ENCODE measurements around the gene SLC6A18.
"Not testable (repeated sequence)": the region's sequence is repeated elsewhere in the genome, so short reads cannot be mapped to it uniquely, and the experiment has no call there.

The SLC6A18 gene

DNA sequence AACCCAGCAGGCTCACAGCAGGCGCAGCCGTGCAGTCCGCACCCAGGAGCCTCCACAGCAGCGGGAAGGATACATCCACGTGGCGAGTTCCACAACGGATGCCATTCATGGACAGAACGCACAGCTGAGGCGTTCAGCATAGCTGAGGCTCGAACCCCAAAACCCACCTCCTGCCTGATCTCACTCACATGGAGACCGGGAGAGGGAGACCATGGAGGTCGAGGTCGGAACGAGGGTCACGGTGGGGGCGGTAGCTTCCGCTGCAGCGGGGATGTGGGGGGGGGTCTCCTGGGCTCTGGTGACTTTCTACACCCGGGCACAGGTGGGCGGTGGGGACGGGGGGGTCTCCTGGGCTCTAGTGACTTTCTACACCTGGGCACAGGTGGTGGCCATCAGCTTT lies 52.1 kb downstream of the SLC6A18 start:
- FAIRE-seq (no peak), DNase-seq (ENCODE audit: insufficient read length, low spot score) (no peak)
- TF ChIP-seq POLR2A (IDR thresholded peaks at IDR 0.05; ENCODE audit: low read depth, low read length) = no peak

DNA sequence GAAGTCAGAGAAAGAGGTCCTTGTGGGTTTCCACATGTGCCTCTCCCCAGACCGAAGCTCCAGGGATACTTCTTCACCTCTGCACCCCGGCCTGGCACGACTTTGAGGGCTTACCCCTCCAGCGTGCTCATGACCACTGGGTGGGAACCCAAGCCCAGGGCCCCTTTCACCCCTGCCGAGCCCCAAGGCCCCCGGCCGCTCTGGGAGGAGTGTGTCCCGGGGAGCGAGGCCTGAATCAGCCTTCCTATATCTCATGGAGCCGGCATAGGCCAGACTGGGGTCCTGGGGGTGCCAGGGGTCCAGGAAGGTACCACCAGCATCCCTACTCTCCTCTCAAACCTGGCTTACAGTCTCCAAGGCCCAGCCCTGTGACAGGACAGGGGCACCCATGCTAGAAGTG lies 52.6 kb downstream of the SLC6A18 start:
- DNase-seq (ENCODE audit: insufficient read length, low spot score) = no peak
- no peak for TF ChIP-seq POLR2A (IDR thresholded peaks at IDR 0.05; ENCODE audit: low read depth, low read length)
- no peak for FAIRE-seq

DNA sequence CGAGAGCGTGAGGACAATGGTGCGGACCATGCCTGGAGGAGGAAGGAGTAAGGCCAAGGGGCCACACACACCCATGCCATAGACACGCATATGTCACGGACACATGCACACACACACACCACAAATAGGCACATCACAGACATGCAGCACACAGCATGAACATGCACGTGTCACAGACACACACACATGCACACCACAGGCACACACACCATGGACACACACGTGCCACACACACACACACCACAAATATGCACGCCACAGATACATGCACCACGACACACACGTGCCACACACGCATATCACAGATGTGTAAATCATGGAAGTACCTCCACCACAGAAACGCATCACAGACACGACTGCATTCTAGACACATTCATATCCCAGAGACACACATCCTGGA lies 53.0 kb downstream of the SLC6A18 start:
- no peak for FAIRE-seq

DNA sequence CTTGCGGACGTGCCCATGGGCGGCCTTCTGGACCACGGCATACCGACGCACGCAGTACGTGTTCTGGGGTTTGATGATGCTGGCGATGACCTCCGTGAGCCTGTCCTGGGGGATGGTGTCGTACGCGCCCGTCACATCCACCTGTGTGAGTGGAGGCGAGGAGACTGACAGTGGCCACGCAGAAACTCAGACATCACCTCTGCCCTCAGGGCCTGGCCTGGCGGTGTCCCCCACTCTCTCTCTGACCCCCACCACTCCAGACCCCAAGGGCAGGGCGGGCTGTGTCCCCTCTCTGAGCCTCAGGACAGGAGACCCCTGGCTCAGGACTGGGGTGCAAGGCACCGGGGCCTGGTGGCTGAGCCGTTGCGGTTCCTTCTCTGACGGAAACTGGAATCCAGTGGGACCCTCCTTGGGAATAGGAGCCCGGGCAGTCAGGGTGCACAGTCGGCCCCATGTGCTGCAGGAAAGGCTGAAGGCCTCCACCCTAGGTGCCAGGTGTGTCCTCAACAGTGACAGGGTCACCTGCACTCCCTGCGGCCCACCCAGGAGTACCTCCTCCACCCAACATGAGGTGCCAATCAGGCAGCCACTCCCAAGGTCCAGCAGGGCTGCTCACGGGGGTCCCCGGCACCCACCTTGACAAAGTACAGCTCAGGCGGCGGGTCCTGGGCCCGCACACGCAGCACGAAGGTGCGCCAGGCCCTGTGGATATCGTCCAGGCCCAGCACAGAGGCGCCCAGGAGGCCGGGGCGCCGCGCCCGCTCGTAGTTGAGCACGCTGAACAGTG lies 53.7 kb downstream of the SLC6A18 start:
- FAIRE-seq = no peak
- no peak for TF ChIP-seq POLR2A (IDR thresholded peaks at IDR 0.05; ENCODE audit: low read depth, low read length)

More for the DNA sequence above, 53.0 kb downstream of the SLC6A18 start:
- no peak for TF ChIP-seq POLR2A (IDR thresholded peaks at IDR 0.05; ENCODE audit: low read depth, low read length)
- no peak for DNase-seq (ENCODE audit: insufficient read length, low spot score)

DNA sequence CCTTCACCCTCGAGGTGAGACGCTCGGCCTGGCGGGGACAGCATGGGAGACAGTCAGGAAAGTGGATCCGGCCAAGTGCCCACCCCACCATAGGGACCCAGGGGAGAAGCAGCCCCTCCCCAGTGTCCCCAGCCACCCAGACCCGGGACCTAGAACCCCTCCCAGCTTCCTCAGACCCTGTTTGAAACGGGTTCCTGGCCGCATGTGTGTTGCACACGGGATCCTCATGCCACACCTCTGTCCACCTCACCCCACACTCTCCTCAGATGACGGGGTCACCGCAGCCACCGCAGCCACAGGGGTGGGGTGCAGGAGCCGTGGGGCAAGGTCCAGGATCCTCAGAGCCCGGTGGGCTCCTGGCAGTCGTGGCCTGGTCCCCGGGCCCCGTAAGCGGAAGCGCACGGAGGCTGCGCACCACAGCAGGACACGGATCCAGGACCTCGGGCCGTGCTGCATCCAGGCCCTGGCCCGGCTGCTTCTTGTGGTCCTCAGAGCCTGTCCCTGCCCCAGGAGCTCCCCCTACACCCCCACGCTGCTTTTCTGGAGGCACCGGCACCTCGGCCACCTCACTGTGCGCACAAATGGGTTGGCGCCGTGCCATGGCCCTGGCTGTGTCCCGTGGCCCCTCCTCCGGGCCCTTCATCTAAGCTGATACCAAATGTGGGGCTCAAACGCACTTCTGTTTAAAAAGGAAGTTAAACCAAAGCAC lies 54.4 kb downstream of the SLC6A18 start:
- no peak for DNase-seq (ENCODE audit: insufficient read length, low spot score)
- TF ChIP-seq POLR2A (IDR thresholded peaks at IDR 0.05; ENCODE audit: low read depth, low read length) = no peak
- no peak for FAIRE-seq

More for the DNA sequence above, 53.7 kb downstream of the SLC6A18 start:
- DNase-seq (ENCODE audit: insufficient read length, low spot score) = no peak

DNA sequence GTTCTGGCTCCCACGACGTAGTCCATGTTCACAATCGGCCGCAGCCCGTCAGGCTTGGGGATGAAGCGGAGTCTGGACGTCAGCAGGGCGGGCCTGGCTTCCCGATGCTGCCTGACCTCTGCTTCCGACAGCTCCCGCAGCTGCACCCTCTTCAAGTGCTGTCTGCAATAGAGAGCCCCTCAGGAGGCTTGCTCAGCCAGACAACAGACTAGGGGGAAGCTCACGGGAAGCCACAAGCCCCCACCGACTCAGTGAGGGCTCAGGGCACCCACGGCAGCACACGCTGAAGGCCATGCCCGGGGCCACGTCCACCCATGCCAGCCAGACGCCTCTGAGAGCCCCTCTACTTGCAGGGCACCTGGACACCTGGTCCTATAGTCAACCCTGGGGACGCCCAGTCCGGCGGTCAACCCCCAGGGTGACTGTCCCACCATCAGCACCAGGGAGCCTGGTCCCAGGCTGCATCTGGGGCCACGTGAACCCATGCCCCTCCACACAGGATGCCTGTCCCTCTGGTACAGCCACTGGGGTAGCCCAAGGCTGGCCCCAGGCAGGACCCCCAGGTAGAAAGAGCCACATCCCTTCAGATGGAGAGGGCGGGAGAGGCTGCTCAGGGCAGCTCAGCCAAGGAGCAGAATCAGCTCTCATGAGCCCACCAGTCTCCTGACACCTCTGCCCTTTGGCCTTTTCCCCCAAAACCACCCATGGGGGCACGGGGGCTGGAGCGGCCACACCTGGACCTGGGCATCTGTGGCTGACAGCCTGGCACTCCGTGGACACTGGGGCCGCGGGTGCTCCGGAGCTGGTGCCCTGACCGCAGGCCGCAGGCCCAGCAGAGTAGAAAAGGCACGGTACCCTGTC lies 55.2 kb downstream of the SLC6A18 start:
- DNase-seq (ENCODE audit: insufficient read length, low spot score) (no peak), FAIRE-seq (no peak)
- no peak for TF ChIP-seq POLR2A (IDR thresholded peaks at IDR 0.05; ENCODE audit: low read depth, low read length)

DNA sequence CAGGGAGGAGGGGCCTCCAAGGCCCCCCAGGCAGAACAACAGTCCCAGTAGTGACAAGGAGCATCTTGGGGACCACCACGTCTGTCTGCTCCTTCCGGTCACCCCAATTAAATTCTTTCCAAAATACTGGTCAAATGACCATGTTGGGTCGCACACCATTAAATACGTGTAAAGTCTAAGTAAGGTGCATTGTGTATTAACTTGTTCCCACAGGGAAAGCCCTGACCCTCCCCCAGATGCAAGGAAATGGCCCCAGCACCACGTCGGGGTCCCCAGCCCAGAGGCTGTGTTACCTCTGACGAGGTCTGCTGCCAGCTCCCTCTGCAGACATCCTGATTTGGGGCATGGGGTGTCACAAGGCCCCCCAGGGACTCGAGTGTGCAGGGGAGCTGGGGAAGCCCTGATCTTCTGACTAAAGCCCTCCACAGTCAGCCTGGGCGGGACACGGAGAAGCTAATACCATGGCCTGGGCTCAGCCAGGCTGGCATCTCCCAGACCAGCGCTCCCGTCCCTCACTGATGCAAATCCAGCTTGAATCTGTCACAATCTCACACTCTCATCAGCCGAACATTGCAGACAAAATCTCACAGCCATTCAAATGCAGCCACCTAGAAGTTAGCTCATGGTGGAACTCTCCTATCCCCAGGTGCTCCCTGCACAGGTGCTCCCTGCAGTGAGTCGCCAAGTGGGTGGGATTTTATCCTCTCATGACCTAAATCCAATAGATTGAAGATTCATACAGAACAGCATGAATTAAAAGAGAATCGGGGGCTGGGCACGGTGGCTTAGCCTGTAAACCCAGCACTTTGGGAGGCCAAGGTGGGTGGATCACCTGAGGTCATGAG lies 56.1 kb downstream of the SLC6A18 start:
- FAIRE-seq (no peak), DNase-seq (ENCODE audit: insufficient read length, low spot score) (no peak)
- TF ChIP-seq POLR2A (IDR thresholded peaks at IDR 0.05; ENCODE audit: low read depth, low read length) = no peak

DNA sequence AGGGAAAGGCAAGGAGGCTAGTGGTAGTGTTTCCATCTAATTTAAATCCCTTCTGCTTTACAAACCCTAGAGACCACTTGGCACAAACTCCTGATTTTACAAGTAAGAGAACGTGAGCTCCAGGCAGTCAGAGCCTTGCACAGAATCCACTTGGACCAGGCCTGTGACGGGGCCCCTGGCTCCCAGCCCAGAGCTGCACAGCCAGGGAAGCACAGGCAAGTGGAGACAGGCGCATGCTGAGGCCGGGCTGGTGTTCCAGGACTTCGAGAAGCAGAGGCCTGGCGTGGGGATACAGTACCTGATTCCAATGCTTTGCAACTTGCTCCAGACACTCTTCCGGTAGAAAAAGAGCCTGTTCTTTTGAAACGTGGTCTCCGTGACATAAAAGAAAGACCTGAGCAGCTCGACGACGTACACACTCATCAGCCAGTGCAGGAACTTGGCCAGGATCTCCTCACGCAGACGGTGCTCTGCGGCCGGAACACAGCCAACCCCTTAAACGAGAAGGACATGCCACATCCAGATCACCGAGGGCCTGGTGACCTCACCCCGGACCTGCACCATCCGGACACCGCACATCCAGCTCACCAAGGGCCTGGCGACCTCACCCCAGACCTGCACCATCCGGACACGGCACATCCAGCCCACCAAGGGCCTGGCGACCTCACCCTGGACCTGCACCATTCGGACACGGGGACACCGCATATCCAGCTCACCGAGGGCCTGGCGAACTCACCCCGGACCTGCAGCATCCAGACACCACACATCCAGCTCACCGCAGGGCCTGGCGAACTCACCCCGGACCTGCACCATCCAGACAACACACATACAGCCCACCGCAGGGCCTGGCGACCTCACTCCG lies 57.2 kb downstream of the SLC6A18 start:
- TF ChIP-seq POLR2A (IDR thresholded peaks at IDR 0.05; ENCODE audit: low read depth, low read length) = no peak
- DNase-seq (ENCODE audit: insufficient read length, low spot score) = no peak
- FAIRE-seq = no peak

DNA sequence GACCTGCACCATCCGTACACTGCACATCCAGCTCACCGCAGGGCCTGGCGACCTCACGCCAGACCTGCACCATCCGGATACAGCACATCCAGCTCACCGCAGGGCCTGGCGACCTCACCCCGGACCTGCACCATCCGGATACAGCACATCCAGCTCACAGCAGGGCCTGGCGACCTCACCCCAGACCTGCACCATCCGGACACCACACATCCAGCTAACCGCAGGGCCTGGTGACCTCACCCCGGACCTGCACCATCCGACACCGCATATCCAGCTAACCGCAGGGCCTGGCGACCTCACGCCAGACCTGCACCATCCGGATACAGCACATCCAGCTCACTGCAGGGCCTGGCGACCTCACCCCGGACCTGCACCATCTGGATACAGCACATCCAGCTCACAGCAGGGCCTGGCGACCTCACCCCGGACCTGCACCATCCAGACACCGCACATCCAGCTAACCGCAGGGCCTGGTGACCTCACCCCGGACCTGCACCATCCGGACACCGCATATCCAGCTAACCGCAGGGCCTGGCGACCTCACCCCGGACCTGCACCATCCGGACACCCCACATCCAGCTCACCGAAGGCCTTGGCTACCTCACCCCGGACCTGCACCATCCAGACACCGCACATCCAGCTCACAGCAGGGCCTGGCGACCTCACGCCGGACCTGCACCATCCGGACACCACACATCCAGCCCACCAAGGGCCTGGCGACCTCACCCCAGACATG lies 58.0 kb downstream of the SLC6A18 start:
- DNase-seq (ENCODE audit: insufficient read length, low spot score); FAIRE-seq: not testable (repeated sequence)

DNA sequence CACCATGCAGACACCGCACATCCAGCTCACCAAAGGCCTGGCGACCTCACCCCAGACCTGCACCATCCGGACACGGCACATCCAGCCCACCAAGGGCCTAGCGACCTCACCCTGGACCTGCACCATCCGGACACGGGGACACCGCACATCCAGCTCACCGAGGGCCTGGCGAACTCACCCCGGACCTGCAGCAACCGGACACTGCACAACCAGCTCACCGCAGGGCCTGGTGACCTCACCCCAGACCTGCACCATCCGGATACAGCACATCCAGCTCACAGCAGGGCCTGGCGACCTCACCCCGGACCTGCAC lies 58.5 kb downstream of the SLC6A18 start:
- not testable (repeated sequence) for FAIRE-seq
- DNase-seq (ENCODE audit: insufficient read length, low spot score) = peak; percentile 75

DNA sequence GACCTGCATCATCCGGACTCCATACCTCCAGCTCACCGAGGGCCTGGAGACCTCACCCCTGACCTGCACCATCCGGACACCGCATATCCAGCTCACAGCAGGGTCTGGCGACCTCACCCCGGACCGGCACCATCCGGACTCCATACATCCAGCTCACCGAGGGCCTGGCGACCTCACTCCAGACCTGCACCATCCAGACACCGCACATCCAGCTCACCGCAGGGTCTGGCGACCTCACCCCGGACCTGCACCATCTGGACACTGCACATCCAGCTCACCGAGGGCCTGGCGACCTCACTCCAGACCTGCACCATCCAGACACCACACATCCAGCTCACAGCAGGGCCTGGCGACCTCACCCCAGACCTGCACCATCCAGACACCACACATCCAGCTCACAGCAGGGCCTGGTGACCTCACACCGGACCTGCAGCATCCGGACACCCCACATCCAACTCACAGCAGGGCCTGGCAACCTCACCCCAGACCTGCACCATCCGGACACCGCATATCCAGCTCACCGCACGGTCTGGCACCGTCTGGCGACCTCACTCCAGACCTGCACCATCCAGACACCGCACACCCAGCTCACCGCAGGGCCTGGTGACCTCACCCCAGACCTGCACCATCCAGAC lies 59.3 kb downstream of the SLC6A18 start:
- FAIRE-seq = peak; percentile 65
- DNase-seq (ENCODE audit: insufficient read length, low spot score) = peak; percentile 56

DNA sequence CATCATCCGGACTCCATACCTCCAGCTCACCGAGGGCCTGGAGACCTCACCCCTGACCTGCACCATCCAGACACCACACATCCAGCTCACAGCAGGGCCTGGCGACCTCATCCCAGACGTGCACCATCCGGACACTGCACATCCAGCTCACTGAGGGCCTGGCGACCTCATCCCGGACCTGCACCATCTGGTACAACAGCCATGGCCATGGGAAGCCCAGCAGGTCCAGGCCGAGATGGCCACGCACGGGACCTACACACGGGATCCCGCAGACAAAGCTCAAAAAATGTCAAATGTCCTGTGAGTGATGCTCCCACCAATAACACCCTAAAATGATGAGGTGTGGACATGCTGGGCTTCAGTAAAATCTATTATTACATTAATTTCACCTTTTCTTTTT lies 60.0 kb downstream of the SLC6A18 start:
- TF ChIP-seq POLR2A (IDR thresholded peaks at IDR 0.05; ENCODE audit: low read depth, low read length) = no peak
- peak; percentile 52 for DNase-seq (ENCODE audit: insufficient read length, low spot score)
- no peak for FAIRE-seq
